Fibroblast of villous mesenchyme (primary cell): ENCODE data around the gene KDR. TPM values are rescaled to one million over a fixed set of nuclear protein-coding genes. Genes with fewer than 3 reads are reported as not detected.

Source experiments
- DNase-seq: peaks from one replicate; pipeline ENCODE4 v3.0.0-alpha.2; 2010; ENCODE audit warnings: low read depth
- H3K4me3 ChIP-seq: 2 replicates; pipeline ENCODE4 v1.5.1; 2011; ENCODE audit warnings: low read depth, mild to moderate bottlenecking, low read length
- total RNA-seq: library from RNA; depleted of rRNA; stranded (reverse); fragments of >200 nt; gene quantifications from 2 replicates; pipeline ENCODE4 v1.2.3, GENCODE V29; 2012
- TF ChIP-seq, protein P1 (sequence below): IDR thresholded peaks from 2 replicates; pipeline ENCODE4 v1.5.1; 2012; ENCODE audit warnings: low read depth, mild to moderate bottlenecking, low read length; ENCODE audit not compliant: insufficient read depth

KDR gene
- 0.86 and 1.9 TPM in 2 replicates for total RNA-seq

DNA sequence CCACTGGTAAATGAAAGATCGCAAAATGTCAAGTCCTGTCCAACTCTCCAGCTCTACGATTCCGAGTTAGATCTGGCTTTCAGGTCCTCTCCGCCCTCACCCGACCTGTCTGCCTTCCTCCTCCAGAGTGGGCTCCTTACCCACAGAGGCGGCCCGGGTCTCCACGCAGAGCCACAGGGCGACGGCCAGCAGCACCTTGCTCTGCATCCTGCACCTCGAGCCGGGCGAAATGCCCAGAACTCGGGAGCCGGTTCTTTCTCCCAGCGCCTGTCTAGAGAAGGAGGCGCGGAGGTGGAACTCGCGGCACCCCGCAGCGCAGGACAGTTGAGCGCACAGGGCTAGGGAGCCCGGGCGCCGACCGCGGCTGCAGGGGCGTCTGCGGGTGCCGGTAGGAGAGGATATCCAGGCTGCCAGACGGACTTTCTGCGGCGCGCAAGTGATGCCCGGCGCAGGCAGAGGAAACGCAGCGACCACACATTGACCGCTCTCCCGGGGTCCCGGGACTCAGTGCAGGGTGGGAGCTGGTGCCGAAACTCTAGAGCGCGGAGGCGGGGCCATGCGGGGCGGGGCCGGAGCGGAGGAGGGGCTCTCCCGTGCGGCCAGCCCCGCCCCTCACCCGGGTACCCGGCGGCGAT, at the start of gene KDR:
Gene KDR, minus strand, starts transcription at position 509 of the 635 bp plus-strand sequence. Its CDS starts 302 bp downstream, at position 207.
- TF ChIP-seq, protein P1, sequence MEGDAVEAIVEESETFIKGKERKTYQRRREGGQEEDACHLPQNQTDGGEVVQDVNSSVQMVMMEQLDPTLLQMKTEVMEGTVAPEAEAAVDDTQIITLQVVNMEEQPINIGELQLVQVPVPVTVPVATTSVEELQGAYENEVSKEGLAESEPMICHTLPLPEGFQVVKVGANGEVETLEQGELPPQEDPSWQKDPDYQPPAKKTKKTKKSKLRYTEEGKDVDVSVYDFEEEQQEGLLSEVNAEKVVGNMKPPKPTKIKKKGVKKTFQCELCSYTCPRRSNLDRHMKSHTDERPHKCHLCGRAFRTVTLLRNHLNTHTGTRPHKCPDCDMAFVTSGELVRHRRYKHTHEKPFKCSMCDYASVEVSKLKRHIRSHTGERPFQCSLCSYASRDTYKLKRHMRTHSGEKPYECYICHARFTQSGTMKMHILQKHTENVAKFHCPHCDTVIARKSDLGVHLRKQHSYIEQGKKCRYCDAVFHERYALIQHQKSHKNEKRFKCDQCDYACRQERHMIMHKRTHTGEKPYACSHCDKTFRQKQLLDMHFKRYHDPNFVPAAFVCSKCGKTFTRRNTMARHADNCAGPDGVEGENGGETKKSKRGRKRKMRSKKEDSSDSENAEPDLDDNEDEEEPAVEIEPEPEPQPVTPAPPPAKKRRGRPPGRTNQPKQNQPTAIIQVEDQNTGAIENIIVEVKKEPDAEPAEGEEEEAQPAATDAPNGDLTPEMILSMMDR, result no peak
- H3K4me3 ChIP-seq, result peak within 1 kb of the TSS; percentile 59
- peak; percentile 16 for DNase-seq

DNA sequence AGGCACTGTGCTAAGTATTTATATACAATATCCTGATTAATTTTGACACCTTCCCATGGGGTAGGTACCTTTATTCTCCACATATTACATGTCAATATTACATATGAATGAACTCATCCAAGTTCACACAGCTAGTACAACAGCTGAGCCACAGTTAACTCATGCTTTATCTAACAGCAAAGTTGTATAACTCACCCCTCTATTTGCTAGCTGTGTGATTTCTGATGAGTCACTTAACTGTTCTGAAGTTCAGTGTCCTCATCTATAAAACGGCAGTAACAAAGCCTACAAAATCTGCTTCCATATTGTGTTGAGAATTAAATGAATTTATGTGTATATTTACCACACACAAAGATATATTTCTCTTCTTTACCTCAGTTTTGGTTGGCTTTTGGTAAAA, 48.2 kb upstream of the KDR start:
- TF ChIP-seq, protein P1, result no peak
- no peak overlapping the region for H3K4me3 ChIP-seq
- DNase-seq, result peak; percentile 49

DNA sequence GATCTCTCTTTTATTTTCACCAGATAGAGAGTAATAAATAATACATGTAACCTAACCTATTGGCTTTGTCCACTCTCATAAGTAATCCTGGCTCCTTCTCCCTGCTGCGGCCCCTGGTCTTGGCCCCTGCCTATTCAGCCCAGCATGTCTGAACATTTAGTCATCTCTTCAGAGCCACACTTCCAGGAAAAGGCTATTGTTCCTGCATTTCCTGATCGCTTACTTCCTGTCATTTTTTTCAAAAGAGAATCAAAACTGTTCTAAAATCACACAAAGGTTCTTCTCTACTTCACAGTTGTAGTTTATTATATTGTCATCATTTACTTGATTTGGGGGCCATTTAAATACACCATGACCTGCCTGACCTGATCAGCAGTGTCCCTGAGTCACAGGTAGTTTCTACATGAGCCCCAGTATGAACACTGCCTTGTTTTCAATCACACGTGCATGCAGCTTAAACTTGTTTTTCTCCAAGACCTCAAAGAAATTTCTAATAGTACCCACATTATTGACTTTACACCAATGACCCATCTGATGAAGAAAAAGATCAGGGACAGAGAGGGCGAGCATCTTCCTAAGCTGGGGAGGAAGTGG, 47.4 kb upstream of the KDR start:
- TF ChIP-seq, protein P1, result no peak
- DNase-seq, result peak; percentile 17
- H3K4me3 ChIP-seq, result no peak overlapping the region

DNA sequence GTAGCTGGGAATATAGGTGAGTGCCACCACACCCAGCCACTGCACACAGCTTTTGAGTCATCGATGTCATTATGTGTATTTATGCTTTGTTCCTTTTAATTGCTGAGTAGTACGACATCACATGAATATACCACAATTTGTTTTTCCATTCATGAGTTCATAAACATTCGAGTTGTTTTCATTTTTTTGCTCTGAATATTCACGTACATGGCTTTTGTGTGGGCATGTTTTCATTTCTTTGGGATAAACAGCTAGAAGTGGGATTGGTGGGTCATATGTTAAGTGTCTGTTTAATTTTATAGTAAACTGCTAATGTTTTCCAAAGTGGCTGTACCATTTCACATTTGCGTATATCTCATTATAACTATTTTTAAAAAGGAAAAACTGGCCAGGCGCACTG, 45.1 kb upstream of the KDR start:
- DNase-seq, result peak; percentile 90
- TF ChIP-seq, protein P1, result no peak
- H3K4me3 ChIP-seq, result no peak overlapping the region

DNA sequence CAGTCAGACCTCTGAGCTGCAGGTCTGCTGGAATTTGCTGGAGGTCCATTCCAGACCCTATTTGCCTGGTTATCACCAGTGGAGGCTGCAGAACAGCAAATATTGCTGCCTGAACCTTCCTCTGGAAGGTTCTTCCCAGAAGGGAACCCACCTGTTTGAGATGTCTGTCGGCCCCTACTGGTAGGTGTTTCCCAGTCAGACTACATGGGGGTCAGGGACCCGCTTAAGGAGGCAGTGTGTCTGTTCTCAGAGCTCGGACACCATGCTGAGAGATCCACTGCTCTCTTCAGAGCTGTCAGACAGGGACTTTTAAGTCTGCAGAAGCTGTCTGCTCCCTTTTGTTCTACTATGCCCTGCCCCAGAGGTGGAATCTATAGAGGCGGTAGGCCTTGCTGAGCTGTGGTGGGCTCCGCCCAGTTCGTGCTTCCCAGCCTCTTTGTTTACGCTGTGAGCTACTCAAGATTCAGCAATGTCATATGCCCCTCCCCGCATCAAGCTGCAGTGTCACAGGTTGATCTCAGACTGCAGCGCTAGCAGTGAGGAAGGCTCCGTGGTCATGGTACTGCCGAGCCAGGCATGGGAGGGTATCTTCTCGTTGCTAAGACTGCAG, 44.1 kb upstream of the KDR start:
- TF ChIP-seq, protein P1, result no peak
- DNase-seq, result peak; percentile 38
- H3K4me3 ChIP-seq, result no peak overlapping the region

DNA sequence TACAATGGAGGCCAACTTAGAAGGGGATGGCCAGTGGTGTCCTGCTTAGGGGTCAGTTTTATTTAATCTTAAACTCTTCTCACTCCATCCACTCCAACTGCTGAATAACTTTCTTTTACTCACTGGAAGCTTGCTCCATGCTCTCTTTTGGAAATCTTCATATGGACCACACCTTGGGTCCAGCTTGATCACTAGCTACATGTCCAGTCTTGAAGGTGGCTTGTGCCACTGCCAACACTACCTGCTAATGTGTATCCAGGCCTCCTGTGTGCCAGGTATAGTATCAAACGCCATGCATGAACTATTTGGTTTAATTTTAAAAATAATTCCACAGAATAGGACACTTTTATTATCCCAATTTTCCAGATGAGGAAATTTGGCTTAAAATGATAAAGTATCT, 37.0 kb upstream of the KDR start:
- H3K4me3 ChIP-seq, result no peak overlapping the region
- TF ChIP-seq, protein P1, result no peak
- DNase-seq, result no peak
